Esophagus squamous epithelium (tissue), 4 donors: Measurements from ENCODE around the gene MBD4.

Source experiments
- POLR2A ChIP-seq, 4 donors: fragments of 450-650 bp; IDR thresholded peaks; one replicate each; pipeline ENCODE4 v1.6.1; 2017; ENCODE audit warnings: antibody characterized with exemption in 4 of 4, mild to moderate bottlenecking in 4 of 4, moderate library complexity in 3 of 4
- TF ChIP-seq, protein P1 (sequence below), 6 experiments: fragments of 450-650 bp in 4 of 6; fragments of 200-600 bp in 2 of 6; sonication (generic) in 2 of 6; IDR thresholded peaks; one replicate each; pipeline ENCODE4 v1.5.1; 2016 to 2019; ENCODE audit warnings: antibody characterized with exemption in 6 of 6, mild to moderate bottlenecking in 4 of 6, moderate library complexity in 4 of 6

DNA sequence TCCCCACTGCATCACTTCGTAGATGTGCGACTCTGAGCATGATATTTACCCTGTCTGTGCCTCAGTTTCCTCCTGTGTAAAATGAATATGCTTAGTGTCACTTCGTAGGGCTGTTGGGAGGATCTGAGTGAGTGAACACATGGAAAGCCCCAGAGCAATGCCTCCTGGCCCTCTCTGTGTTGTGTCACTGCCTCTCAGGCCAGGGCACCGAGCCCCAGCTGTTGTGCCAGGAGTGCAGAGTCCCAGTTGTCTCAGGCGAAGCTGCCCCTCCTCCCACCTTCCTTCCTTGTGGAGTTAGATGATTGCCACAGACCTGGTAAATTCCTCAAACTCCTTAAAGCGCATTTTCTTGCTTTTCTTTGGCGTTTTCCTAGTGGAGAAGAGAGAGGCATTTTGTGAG, 37.5 kb downstream of the MBD4 start:
- TF ChIP-seq, protein P1, sequence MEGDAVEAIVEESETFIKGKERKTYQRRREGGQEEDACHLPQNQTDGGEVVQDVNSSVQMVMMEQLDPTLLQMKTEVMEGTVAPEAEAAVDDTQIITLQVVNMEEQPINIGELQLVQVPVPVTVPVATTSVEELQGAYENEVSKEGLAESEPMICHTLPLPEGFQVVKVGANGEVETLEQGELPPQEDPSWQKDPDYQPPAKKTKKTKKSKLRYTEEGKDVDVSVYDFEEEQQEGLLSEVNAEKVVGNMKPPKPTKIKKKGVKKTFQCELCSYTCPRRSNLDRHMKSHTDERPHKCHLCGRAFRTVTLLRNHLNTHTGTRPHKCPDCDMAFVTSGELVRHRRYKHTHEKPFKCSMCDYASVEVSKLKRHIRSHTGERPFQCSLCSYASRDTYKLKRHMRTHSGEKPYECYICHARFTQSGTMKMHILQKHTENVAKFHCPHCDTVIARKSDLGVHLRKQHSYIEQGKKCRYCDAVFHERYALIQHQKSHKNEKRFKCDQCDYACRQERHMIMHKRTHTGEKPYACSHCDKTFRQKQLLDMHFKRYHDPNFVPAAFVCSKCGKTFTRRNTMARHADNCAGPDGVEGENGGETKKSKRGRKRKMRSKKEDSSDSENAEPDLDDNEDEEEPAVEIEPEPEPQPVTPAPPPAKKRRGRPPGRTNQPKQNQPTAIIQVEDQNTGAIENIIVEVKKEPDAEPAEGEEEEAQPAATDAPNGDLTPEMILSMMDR (IDR thresholded peaks at IDR 0.05): no peak
- no peak for TF ChIP-seq POLR2A (IDR thresholded peaks at IDR 0.05)
